G401 (cell line): ENCODE data around the gene ASB16. TPM values are rescaled to one million over a fixed set of nuclear protein-coding genes. Genes with fewer than 3 reads are reported as not detected.
"Not testable (repeated sequence)": the region's sequence is repeated elsewhere in the genome, so short reads cannot be mapped to it uniquely, and the experiment has no call there.

Experiments
- DNase-seq: peaks from one replicate; pipeline ENCODE4 v3.0.0-alpha.2; 2015; ENCODE audit warnings: low spot score
- in situ Hi-C: cut with HindIII; loops from 2 replicates; pipeline ENCODE4 v1.10.0; 2016; ENCODE audit warnings: low sequenced_read_pairs, mixed read lengths
- total RNA-seq: library from RNA; depleted of rRNA; stranded (reverse); fragments of >200 nt; shearing (Covaris generic); gene quantifications from 2 replicates; pipeline ENCODE4 v1.2.3, GENCODE V29; 2014

Gene ASB16
- total RNA-seq, 1 experiment from 2014 or later: not detected

DNA sequence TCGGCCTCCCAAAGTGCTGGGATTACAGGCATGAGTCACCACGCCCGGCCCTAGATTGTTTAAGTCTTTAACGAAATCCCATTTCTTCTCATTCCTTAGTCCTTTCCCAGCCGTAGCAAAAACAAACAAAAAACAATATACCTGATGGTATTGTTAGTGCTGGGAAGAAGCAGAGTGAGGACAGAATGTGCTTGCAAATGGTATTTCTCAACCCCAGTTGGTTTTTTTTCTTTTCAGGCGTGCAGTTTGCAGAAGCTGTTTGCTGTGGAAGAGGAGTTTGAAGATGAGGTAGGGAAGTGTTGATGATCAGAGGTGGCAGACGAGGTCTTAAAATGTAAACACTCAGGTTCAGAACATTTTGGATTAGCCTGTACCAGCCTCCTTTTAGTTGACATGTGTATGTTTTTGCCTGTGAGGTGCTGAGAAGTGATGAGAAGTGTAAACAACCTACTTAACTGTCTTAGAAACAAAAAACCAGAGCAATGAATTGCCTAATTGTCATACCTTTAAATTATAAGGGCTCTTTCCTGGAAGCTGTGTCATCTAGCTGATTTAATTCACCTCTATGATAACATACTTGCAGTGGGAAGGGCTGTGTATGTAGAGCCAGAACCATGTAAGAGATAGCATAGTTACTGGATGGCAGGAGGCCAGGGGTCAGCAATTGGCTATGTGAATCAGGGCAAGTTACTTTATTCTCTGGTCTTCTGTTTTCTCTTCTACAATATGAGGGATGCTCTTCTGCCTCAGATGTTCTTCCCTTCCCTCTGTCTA is 25.4 kb upstream of the ASB16 start:
- no peak for DNase-seq
- in situ Hi-C loops: no loop called here

DNA sequence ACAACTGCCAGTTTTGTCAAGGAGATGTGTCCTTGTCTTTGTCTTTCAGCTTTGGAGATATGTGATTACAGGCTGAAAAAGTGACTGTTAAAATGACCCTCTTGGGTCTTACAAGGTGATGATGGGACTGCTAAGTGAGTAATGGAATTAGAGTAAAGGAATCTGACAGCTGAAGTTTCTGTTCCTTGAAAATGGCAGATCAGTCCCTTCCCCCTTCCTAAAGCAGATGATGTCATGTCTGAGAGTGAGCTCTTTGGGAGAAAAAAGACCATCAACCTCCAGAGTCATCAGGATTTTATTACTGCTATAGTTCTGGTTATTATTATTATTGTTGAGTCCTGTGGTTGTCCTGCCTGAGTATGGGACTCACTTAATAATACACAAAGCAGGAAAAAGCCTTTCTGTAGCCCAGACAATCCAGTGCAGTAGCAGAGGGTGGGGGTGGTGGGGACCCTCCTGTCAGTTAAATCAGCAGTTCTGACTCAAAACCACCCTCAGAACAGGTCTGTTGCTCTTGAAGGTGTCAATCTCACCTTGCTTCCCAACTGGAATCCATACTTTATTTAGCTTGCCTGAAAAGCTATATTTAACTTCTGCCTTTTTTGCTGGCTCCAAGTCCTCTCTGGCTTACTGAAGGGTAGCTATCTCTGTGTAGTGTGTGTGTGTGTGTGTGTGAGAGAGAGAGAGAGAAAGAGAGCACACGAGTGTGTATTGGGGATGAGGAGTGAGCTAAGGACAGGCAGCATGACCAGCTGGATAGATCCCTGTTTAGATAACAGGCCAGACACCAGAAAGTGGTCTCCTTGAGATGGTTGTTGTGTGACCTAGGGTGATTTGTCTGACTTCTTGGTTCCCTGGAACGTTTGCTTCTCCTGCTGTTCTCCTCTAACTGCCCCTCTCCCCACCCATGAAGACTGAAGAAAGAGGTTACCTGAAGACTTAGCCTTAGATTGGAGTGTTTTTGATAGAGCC is 23.8 kb upstream of the ASB16 start:
- in situ Hi-C loops: no loop called here
- DNase-seq: no peak

GRCh38 chr17:44147812-44148211 is 22.7 kb upstream of the ASB16 start:
- DNase-seq: no peak
- in situ Hi-C loops: no loop called here

GRCh38 chr17:44149066-44149465 is 21.4 kb upstream of the ASB16 start:
- DNase-seq, in situ Hi-C loops: not testable (repeated sequence)

- no peak for DNase-seq
- in situ Hi-C loops: no loop called here
Observed at GRCh38 chr17:44149750-44150329, 20.7 kb upstream of the ASB16 start.

GRCh38 chr17:44152875-44153274 is 17.6 kb upstream of the ASB16 start:
- no peak for DNase-seq
- in situ Hi-C loops: no loop called here

- in situ Hi-C loops: no loop called here
- DNase-seq: no peak
Observed at GRCh38 chr17:44155488-44155887, 15.0 kb upstream of the ASB16 start.

- in situ Hi-C loops: no loop called here
- DNase-seq: no peak
Observed at GRCh38 chr17:44159519-44160210, 10.8 kb upstream of the ASB16 start.

DNA sequence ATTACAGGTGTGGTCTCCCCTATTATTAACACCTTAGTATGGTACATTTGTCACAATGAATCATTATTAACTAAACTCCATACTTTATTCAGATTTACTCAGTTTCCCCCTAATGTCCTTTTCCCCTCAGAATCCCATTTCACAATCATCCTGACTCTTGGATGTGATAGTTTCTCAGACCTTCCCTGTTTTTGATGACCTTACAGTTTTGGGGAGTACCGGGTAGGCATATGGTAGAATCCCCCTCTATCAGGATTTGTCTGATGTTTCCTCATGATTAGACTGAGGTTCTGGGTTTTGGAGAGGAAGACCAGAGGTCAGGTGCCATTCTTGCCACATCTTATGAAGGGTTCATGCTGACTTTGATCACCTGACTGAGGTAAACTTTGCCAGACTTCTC is 6.0 kb upstream of the ASB16 start:
- DNase-seq: no peak
- in situ Hi-C loops: no loop called here

- in situ Hi-C loops: no loop called here
- no peak for DNase-seq
Observed at GRCh38 chr17:44167181-44167861, 3.2 kb upstream of the ASB16 start.

DNA sequence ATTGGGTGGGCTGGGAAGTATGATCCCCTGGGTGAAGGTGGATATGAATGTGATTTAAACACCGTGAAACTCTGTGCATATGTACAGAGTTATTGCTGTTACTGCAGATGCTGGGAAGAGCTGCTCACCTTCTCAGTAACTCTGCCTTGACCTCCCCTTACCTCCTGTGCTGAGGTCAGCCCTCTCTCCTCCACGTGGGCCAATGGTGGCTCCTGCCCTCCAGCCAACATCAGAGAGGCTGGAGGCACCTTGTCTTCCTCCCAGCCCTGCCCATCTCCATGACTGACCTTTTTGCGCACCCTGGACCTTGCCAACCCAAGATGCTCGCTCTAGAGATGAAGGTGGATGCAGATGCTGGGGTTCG is 387 bp upstream of the ASB16 start:
- DNase-seq: no peak
- in situ Hi-C loops: no loop called here

- DNase-seq: no peak
- in situ Hi-C loops: no loop called here
Observed at GRCh38 chr17:44171931-44172455, 1.5 kb downstream of the ASB16 start.

DNA sequence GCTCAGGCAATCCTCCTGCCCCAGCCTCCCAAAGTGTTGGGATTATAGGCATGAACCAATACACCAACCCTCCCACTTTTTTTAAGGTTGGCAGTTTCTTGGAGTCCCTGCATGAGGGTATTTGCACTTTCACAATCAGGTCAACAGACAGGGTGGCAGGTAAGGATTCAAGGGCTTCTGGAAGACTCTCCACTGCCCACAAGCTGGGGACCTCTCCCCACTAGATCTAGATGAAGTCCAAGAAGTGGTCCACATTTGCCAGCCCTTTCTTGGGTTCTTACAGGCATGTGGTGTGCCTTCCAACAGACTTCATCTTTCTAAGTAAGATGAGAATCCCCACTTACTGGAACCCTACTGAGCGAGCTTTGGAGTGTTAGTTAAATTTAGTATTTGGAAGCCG is 3.9 kb downstream of the ASB16 start:
- no peak for DNase-seq
- in situ Hi-C loops: no loop called here

- in situ Hi-C loops: no loop called here
- DNase-seq: no peak
Observed at GRCh38 chr17:44176257-44176656, 5.8 kb downstream of the ASB16 start.

DNA sequence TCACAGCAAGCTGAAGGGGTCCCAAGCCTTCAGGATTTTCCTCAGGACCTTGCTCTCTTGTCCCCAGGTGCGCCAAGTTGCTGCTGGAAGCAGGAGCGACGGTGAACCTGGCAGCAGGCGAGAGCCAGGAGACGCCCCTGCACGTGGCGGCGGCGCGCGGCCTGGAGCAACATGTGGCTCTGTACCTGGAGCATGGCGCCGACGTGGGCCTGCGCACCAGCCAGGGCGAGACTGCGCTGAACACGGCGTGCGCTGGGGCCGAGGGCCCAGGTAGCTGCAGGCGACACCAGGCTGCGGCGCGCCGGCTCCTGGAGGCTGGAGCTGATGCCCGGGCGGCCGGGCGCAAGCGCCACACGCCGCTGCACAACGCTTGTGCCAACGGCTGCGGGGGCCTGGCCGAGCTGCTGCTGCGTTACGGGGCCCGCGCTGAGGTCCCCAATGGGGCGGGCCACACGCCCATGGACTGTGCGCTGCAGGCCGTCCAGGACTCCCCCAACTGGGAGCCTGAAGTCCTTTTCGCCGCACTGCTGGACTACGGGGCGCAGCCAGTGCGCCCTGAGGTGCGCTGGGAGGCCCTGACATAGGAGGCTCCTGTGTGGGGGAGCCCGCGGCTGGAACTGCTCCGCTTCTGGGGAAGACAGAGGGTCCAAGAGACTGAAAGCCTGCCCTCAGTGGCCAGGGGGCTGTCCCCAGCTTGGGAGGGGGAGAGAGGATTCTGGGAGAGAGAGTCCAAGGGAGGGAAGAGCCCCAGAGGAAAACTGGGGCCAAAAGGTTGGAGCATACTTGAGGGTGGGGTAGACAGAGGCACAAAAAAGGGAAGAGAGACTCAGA is 6.4 kb downstream of the ASB16 start:
- no peak for DNase-seq
- in situ Hi-C loops: no loop called here

GRCh38 chr17:44177640-44178039 is 7.1 kb downstream of the ASB16 start:
- in situ Hi-C loops: no loop called here
- no peak for DNase-seq

- in situ Hi-C loops: no loop called here
- DNase-seq: no peak
Observed at GRCh38 chr17:44178133-44178532, 7.6 kb downstream of the ASB16 start.

DNA sequence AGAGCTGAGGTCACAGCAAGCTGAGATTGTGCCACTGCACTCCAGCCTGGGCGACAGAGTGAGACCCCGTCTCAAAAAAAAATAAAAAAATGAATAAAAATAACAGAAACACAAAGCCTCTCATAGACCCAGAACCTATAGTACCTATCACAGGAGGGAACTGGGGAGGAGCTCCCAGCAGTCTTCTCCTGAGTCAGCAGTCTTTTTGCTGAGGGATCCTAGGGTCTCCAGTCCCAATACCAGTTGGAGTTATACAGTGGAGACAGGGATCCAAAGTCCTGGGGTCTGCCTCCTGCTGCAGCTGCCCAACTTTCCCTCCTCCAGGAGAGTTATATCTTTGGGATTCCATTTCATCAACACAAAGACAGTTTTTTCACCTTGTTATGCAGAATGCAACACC is 12.5 kb downstream of the ASB16 start:
- no peak for DNase-seq
- in situ Hi-C loops: no loop called here
